ENCODE results near the gene PRRX2.

The PRRX2 gene

GRCh38 chr9:129677456-129677855 lies 12.0 kb downstream of the PRRX2 start:
- DNase-seq (ENCODE audit: low read depth in 3 of 3, low spot score in 1 of 3), result no peak

GRCh38 chr9:129678844-129679243 lies 13.4 kb downstream of the PRRX2 start:
- DNase-seq (ENCODE audit: low read depth in 3 of 3, low spot score in 1 of 3), result no peak

- DNase-seq (ENCODE audit: low read depth in 3 of 3, low spot score in 1 of 3), result no peak
Measured at GRCh38 chr9:129679537-129679936, 14.1 kb downstream of the PRRX2 start.

GRCh38 chr9:129681924-129682323 lies 16.5 kb downstream of the PRRX2 start:
- DNase-seq (ENCODE audit: low read depth in 3 of 3, low spot score in 1 of 3), result no peak

- DNase-seq (ENCODE audit: low read depth in 3 of 3, low spot score in 1 of 3), result no peak
Measured at GRCh38 chr9:129682381-129682780, 16.9 kb downstream of the PRRX2 start.

- DNase-seq (ENCODE audit: low read depth in 3 of 3, low spot score in 1 of 3), result no peak
Measured at GRCh38 chr9:129685220-129685932, 19.9 kb downstream of the PRRX2 start.

- no peak for DNase-seq (ENCODE audit: low read depth in 3 of 3, low spot score in 1 of 3)
Measured at GRCh38 chr9:129685933-129686259, 20.4 kb downstream of the PRRX2 start.

- no peak for DNase-seq (ENCODE audit: low read depth in 3 of 3, low spot score in 1 of 3)
Measured at GRCh38 chr9:129686736-129687135, 21.3 kb downstream of the PRRX2 start.

GRCh38 chr9:129687391-129687790 lies 21.9 kb downstream of the PRRX2 start:
- no peak for DNase-seq (ENCODE audit: low read depth in 3 of 3, low spot score in 1 of 3)

GRCh38 chr9:129688285-129689043 lies 23.0 kb downstream of the PRRX2 start:
- DNase-seq (ENCODE audit: low read depth in 3 of 3, low spot score in 1 of 3), result no peak

- DNase-seq (ENCODE audit: low read depth in 3 of 3, low spot score in 1 of 3), result no peak
Measured at GRCh38 chr9:129692534-129692933, 27.1 kb downstream of the PRRX2 start.

- DNase-seq (ENCODE audit: low read depth in 3 of 3, low spot score in 1 of 3), result no peak
Measured at GRCh38 chr9:129693741-129694140, 28.3 kb downstream of the PRRX2 start.

GRCh38 chr9:129694243-129694646 lies 28.8 kb downstream of the PRRX2 start:
- DNase-seq (ENCODE audit: low read depth in 3 of 3, low spot score in 1 of 3), result no peak

- DNase-seq (ENCODE audit: low read depth in 3 of 3, low spot score in 1 of 3), result no peak
Measured at GRCh38 chr9:129695870-129696269, 30.4 kb downstream of the PRRX2 start.

GRCh38 chr9:129696944-129697655 lies 31.7 kb downstream of the PRRX2 start:
- peak in 1 of 3 donors; percentile 8 for DNase-seq (ENCODE audit: low read depth in 3 of 3, low spot score in 1 of 3)

- DNase-seq (ENCODE audit: low read depth in 3 of 3, low spot score in 1 of 3), result peak in 1 of 3 donors; percentile 45
Measured at GRCh38 chr9:129697656-129698253, 32.3 kb downstream of the PRRX2 start.

- DNase-seq (ENCODE audit: low read depth in 3 of 3, low spot score in 1 of 3), result peak in 1 of 3 donors; percentile 11
Measured at GRCh38 chr9:129698254-129698757, 32.9 kb downstream of the PRRX2 start.

GRCh38 chr9:129701054-129701453 lies 35.6 kb downstream of the PRRX2 start:
- DNase-seq (ENCODE audit: low read depth in 3 of 3, low spot score in 1 of 3), result no peak

GRCh38 chr9:129701549-129701948 lies 36.1 kb downstream of the PRRX2 start:
- DNase-seq (ENCODE audit: low read depth in 3 of 3, low spot score in 1 of 3), result no peak

GRCh38 chr9:129702589-129703520 lies 37.4 kb downstream of the PRRX2 start:
- DNase-seq (ENCODE audit: low read depth in 3 of 3, low spot score in 1 of 3), result no peak
